Measurements from ENCODE around the gene JAK3. TPM values are rescaled to one million over a fixed set of nuclear protein-coding genes. Genes with fewer than 3 reads are reported as not detected.

The JAK3 gene
- 2.7 and 3.4 TPM in 2 replicates for total RNA-seq

DNA sequence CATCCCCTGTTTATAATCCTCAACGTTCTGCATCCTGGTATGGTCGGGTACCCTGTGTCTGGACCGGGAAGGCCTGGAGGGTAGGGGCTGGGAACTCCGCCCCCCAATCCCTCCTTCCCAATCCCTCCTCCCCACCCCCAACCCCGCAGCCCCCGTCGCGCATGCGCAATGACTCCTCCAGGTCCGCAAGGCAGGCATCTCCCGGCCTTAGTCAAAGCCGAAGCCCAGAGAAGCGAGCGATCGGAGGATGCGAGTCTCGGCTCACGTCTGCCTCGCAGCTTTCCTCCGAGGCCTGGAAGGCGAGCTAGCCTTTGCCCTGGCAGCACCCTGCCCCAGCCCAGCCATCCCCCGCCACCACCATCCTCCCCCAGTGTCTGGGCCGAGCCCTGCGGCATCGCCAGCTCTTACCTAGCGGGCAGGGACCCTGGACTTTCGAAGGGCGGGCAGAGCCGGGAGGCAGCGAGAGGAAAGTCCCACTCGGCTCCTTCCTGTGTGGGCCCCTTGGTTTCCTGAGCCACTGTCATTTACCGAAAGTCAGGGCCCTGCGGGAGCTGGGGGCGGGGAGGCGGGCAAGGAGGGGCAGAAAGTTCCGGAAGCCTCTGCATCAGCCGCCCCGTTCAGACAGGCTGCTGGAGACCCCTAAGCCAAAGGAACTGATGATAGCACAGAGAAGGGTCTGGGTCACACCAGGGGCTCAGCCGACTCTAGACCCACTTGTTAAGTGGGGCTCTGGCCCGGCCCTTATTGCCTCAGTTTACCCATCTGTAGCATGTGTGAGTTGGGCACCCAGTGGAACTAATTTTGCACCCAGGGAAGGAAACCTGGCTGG, at the start of gene JAK3:
Gene JAK3, minus strand, starts transcription at position 445 of the 829 bp plus-strand sequence. CDS start 3,565 bp downstream, outside the sequence.

GRCh38 chr19:17871878-17872250, 24.1 kb upstream of the JAK3 start, which contains the start of gene SLC5A5:
Gene SLC5A5, plus strand, starts transcription at chr19:17871945. Its CDS starts 375 bp downstream, at chr19:17872320.

GRCh38 chr19:17859533-17860330, 11.9 kb upstream of the JAK3 start, which contains the start of gene RPL18A:
Gene RPL18A, plus strand, starts transcription at chr19:17859910. Its CDS starts 47 bp downstream, at chr19:17859957.

GRCh38 chr19:17821190-17821589, 26.6 kb downstream of the JAK3 start, which contains the start of gene INSL3:
Gene INSL3, minus strand, starts transcription at chr19:17821519. Its CDS starts 13 bp downstream, at chr19:17821506.

DNA sequence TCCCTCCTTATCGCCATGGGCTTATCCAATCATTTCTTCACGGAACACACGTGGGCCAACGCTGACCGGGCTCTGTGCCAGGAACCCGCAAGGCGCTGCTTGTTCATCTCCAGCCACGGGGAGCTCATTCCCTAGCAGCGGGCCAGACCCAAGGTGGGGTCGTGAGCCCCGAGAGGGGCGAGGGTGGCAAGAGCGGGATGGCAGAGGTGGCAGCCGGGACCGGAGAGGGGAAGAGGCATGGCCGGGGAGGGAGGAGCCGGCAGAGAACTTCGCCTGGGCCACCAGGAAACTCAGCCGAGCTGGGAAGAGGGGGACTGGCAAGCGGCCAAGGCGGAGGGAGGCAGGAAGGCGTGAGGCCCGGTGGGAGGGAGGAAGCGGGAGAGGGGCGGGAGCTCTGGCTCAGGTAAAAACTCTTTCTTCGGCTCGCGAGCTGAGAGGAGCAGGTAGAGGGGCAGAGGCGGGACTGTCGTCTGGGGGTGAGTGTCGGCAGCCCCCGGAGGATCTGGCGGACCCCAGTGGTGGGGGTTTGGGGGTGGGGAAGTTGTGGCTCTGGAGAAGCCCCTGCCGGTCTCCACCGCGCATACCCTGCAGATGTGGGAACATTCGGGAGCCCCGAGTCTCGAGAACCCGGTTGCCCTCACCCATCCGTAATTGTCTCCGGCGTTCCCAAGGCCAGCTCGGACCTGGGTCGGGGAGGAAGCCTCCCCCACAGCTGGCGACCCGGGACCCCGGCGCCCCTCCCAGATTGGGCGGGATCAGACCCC, 52.9 kb downstream of the JAK3 start, which contains the start of gene B3GNT3:
Gene B3GNT3, plus strand, starts transcription at position 408 of the 764 bp plus-strand sequence. CDS start 12,670 bp downstream, outside the sequence.

Other genes starting within 250 kb of the JAK3 start
- gene UNC13A, start 159.6 kb downstream of the JAK3 start, total RNA-seq = 0.30 and 0.97 TPM in 2 replicates
- gene MAP1S, start 128.5 kb downstream of the JAK3 start, total RNA-seq = 11.3 and 52.6 TPM in 2 replicates
- 0.37 TPM in 1 of 2 replicates, not detected in the other for gene FCHO1, start 96.5 kb downstream of the JAK3 start, total RNA-seq
- gene B3GNT3, start 52.8 kb downstream of the JAK3 start, total RNA-seq = not detected in 2 replicates
- gene INSL3, start 26.5 kb downstream of the JAK3 start, total RNA-seq = not detected in 2 replicates
- gene RPL18A, start 11.9 kb upstream of the JAK3 start, total RNA-seq = 611 and 1,014 TPM in 2 replicates
- not detected in 2 replicates for gene SLC5A5, start 24.0 kb upstream of the JAK3 start, total RNA-seq
- 21.1 and 46.0 TPM in 2 replicates for gene CCDC124, start 85.0 kb upstream of the JAK3 start, total RNA-seq
- not detected in 2 replicates for gene KCNN1, start 119.1 kb upstream of the JAK3 start, total RNA-seq
- gene ARRDC2, start 160.2 kb upstream of the JAK3 start, total RNA-seq = 6.8 and 7.2 TPM in 2 replicates
- gene IL12RB1, start 239.0 kb upstream of the JAK3 start, total RNA-seq = under 0.01 and 0.09 TPM in 2 replicates
- gene MAST3, start 249.8 kb upstream of the JAK3 start, total RNA-seq = 4.5 and 5.9 TPM in 2 replicates